Lower lobe of right lung (tissue), 2 donors: ENCODE data around the gene PIP5K1B. TPM values are rescaled to one million over a fixed set of nuclear protein-coding genes. Genes with fewer than 3 reads are reported as not detected.

Experiments used
- ATAC-seq, 2 donors: fragments of 200-7000 bp; cut with Tn5 transposase; one replicate each; pipeline ENCODE4 v1.9.1; 2020 to 2022; ENCODE audit warnings: mild to moderate bottlenecking in 2 of 2, moderate library complexity in 2 of 2
- DNase-seq: peaks from one replicate; pipeline ENCODE4 v3.0.0-alpha.2; 2020
- H3K27ac ChIP-seq: fragments of 200-600 bp; one replicate; pipeline ENCODE4 v1.8.0; 2022
- H3K27me3 ChIP-seq: fragments of 200-600 bp; one replicate; pipeline ENCODE4 v1.8.0; 2022; ENCODE audit warnings: low read depth
- H3K36me3 ChIP-seq: fragments of 200-600 bp; one replicate; pipeline ENCODE4 v1.8.0; 2022; ENCODE audit warnings: mild to moderate bottlenecking
- H3K4me1 ChIP-seq: fragments of 200-600 bp; one replicate; pipeline ENCODE4 v1.8.0; 2022
- H3K4me3 ChIP-seq: fragments of 200-600 bp; one replicate; pipeline ENCODE4 v1.8.0; 2022; ENCODE audit warnings: mild to moderate bottlenecking
- H3K9me3 ChIP-seq: fragments of 200-600 bp; one replicate; pipeline ENCODE4 v1.8.0; 2022
- intact Hi-C: fragments of 100-400 bp; cut with DNase I; formaldehyde crosslinking; loops from one replicate; pipeline ENCODE4 v1.11.0; 2022
- total RNA-seq: library from RNA; stranded (reverse); fragmentation: NEBNext Ultra II Directional; extraction: Animal tissue kit (Norgen Biotek cat#: 25700); gene quantifications from one replicate; pipeline ENCODE4 v1.2.1, GENCODE V29; 2021
- TF ChIP-seq, protein P1 (sequence below): fragments of 200-600 bp; IDR thresholded peaks from one replicate; pipeline ENCODE4 v1.8.0; 2022; ENCODE audit warnings: antibody characterized with exemption, mild to moderate bottlenecking
- donor health status: DM: no; HTN: yes; CAD: no; lungs with severe emphysema.

Gene PIP5K1B
- total RNA-seq, 1 donor from 2014 or later = 35.9 TPM

DNA sequence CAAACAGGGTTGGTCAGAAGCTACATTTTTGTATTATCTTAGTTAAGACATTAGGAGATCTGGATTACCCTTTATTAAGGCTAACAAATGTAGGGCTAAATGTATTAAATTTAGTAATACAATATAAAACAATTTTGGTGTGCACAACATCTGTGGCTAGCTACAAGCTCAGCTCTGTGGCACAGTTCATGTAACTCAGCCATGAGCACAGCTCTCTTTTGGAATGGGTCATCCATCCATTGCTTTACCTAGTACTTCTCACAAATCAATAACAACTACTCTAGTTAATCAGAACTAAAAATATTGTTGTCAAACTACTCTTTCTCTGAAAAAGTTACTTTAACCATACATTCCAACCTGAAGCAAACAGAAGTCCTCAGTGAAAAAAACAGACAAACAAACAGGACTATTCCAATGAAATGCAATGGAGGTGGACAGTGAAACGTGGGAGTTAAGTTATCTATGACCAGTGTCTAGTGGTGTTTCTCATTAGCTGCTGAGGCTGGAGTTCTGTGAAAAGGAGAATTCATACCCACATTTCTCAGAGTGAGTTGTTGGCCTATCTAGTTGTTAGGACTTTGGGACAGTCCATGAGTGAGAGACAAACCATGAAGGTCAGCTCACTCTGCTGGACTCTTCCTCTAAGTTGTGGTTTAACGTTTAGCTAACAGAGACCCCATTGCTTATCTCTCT, 55.1 kb downstream of the PIP5K1B start:
- ATAC-seq (no peak), DNase-seq (no peak)
- H3K4me1 ChIP-seq = peaks cover 14% of the 10 kb centered on the region
- intact Hi-C loops = no loop called here
- H3K36me3 ChIP-seq = no peaks in the 10 kb centered on the region
- TF ChIP-seq, protein P1, sequence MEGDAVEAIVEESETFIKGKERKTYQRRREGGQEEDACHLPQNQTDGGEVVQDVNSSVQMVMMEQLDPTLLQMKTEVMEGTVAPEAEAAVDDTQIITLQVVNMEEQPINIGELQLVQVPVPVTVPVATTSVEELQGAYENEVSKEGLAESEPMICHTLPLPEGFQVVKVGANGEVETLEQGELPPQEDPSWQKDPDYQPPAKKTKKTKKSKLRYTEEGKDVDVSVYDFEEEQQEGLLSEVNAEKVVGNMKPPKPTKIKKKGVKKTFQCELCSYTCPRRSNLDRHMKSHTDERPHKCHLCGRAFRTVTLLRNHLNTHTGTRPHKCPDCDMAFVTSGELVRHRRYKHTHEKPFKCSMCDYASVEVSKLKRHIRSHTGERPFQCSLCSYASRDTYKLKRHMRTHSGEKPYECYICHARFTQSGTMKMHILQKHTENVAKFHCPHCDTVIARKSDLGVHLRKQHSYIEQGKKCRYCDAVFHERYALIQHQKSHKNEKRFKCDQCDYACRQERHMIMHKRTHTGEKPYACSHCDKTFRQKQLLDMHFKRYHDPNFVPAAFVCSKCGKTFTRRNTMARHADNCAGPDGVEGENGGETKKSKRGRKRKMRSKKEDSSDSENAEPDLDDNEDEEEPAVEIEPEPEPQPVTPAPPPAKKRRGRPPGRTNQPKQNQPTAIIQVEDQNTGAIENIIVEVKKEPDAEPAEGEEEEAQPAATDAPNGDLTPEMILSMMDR = no peak
- H3K27ac ChIP-seq = no peak overlapping the region
- no peak overlapping the region for H3K4me3 ChIP-seq
- H3K27me3 ChIP-seq = no peaks in the 10 kb centered on the region
- peaks cover 6% of the 10 kb centered on the region for H3K9me3 ChIP-seq

DNA sequence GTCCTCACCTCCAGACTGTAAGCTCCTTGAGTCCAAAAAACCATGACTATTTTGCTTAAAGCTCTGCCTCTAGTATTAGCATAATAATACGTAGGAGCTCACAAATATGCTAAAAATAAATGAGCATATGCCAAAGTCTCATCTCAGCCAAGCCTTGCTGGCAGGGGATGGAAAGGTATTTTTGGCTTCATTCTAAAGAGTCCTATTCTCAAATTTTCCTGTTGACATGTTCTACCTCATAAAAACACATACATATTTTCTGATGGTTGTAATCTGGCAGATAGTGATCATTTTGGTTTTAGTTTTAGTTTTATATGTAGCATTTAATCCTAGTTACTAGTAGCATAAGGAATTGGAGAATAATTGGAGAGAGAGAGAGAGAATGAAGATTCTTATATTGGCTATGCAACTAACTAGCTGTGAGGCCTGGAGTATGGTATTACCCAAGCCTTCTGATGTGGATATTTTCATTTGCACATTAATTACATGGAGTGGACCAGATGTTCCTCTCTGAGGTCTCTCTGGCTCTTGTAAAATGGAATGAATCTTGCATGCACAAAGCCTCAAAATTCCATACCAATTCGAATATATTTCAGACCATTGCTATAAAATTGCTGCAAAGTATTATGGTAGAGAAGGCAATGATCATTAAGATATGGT, 55.8 kb downstream of the PIP5K1B start:
- no peaks in the 10 kb centered on the region for H3K36me3 ChIP-seq
- intact Hi-C loops = no loop called here
- no peak overlapping the region for H3K27ac ChIP-seq
- no peaks in the 10 kb centered on the region for H3K27me3 ChIP-seq
- no peak for ATAC-seq
- H3K9me3 ChIP-seq = peaks cover 6% of the 10 kb centered on the region
- peaks cover 7% of the 10 kb centered on the region for H3K4me1 ChIP-seq
- TF ChIP-seq, protein P1 = no peak
- no peak overlapping the region for H3K4me3 ChIP-seq
- DNase-seq = no peak

DNA sequence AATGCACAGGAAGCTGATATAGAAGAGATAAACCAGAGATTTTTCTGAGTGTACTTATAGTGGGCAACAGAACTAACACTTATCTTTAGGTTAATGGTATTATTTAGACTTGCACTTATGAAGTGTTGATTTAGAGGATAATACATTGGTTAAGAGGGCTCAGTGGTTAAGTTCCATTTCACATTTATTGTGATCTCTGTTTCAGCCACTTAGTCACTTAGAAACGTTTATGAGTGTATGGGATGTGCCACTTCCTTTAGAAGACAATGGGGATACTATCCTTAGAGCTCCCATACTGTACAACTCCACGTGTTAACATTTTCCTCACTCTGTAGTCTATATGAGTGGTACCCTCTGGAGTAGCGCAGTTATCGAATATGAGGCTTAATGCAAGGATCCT, 57.5 kb downstream of the PIP5K1B start:
- no peak for ATAC-seq
- H3K27me3 ChIP-seq = no peaks in the 10 kb centered on the region
- no peak overlapping the region for H3K4me3 ChIP-seq
- DNase-seq = no peak
- intact Hi-C loops = no loop called here
- no peaks in the 10 kb centered on the region for H3K36me3 ChIP-seq
- no peak overlapping the region for H3K27ac ChIP-seq
- peaks cover 6% of the 10 kb centered on the region for H3K9me3 ChIP-seq
- peaks cover 5% of the 10 kb centered on the region for H3K4me1 ChIP-seq
- TF ChIP-seq, protein P1 = no peak

DNA sequence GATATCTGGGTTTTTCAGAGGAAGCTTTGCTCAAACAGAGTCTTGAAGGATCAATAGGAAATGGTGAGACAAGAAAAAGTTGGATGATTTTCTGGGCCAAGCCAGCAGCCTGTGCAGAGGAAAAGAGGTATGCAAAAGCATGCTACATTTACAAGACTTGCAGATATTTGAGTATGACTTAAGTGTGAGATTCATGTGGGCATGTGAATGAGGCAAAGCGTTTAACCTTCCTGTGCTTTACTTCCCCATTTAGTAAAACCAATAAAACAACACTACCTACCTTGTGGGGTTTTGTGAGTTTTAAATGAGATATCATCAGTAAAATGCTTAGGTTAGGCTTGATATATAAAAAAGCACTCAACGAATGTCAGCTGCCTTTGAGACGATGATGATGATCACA, 58.1 kb downstream of the PIP5K1B start:
- H3K27ac ChIP-seq = no peak overlapping the region
- no peak for ATAC-seq
- H3K4me1 ChIP-seq = peaks cover 5% of the 10 kb centered on the region
- TF ChIP-seq, protein P1 = no peak
- H3K27me3 ChIP-seq = no peaks in the 10 kb centered on the region
- no peaks in the 10 kb centered on the region for H3K36me3 ChIP-seq
- no peak for DNase-seq
- peaks cover 6% of the 10 kb centered on the region for H3K9me3 ChIP-seq
- intact Hi-C loops = no loop called here
- no peak overlapping the region for H3K4me3 ChIP-seq

DNA sequence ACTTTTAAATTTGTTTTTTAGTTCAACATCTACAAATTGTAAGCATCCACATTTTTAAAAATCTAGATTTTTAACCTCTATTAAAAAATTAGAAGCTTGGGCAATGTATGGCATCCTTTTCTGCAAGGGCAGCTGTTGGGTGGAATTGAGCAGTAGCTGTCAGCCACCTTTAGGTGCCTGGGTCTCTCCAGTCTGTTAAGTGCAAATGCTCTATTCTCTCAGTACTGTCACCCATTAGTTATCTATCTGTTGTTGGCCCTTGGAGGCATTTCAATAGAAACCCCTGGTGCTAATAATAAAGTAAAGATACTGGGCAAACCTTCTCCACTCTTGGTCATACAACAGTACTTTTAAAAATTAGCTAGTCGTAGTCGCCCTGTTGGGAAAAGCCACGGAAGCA, 63.6 kb downstream of the PIP5K1B start:
- Histone ChIP-seq H3K4me3 (no peak overlapping the region), H3K36me3 (no peaks in the 10 kb centered on the region), H3K4me1 (no peaks in the 10 kb centered on the region), H3K9me3 (no peaks in the 10 kb centered on the region), H3K27ac (no peak overlapping the region), H3K27me3 (no peaks in the 10 kb centered on the region)
- DNase-seq = no peak
- intact Hi-C loops = no loop called here
- ATAC-seq = no peak
- TF ChIP-seq, protein P1 = no peak
